OCI-LY3 (cell line): ENCODE measurements around the gene DHRS11.

Experiments
- EZH2phosphoT487 ChIP-seq: fragments of 200-600 bp; shearing (Covaris generic); IDR thresholded peaks from 2 replicates; pipeline ENCODE4 v1.6.1; 2018; ENCODE audit warnings: antibody characterized with exemption, mixed run types, low read depth
- TF ChIP-seq, protein P1 (sequence below): fragments of 200-600, 300-600 bp; sonication (generic); IDR thresholded peaks from 2 replicates; pipeline ENCODE4 v1.5.1; 2014; ENCODE audit warnings: antibody characterized with exemption, low read length, low read depth

DNA sequence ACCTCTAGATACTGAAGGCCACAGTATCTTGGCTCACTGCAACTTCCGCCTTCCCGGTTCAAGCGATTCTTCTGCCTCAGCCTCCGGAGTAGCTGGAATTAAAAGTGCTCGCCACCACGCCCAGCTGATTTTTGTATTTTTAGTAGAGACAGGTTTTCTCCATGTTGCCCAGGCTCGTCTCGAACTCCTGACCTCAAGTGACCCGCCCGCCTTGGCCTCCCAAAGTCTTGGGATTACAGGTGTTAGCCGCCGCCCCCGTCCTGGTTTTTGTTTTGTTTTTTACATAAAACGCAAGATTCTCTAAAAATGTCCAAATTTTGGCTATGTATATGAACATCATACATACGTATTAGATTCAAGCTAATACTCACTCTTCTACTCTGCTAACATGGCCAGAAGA is 48.9 kb upstream of the DHRS11 start:
- TF ChIP-seq, protein P1, sequence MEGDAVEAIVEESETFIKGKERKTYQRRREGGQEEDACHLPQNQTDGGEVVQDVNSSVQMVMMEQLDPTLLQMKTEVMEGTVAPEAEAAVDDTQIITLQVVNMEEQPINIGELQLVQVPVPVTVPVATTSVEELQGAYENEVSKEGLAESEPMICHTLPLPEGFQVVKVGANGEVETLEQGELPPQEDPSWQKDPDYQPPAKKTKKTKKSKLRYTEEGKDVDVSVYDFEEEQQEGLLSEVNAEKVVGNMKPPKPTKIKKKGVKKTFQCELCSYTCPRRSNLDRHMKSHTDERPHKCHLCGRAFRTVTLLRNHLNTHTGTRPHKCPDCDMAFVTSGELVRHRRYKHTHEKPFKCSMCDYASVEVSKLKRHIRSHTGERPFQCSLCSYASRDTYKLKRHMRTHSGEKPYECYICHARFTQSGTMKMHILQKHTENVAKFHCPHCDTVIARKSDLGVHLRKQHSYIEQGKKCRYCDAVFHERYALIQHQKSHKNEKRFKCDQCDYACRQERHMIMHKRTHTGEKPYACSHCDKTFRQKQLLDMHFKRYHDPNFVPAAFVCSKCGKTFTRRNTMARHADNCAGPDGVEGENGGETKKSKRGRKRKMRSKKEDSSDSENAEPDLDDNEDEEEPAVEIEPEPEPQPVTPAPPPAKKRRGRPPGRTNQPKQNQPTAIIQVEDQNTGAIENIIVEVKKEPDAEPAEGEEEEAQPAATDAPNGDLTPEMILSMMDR = no peak
- no peak for TF ChIP-seq EZH2phosphoT487
